H1 (cell line): ENCODE measurements around the gene SLC39A7. TPM values are rescaled to one million over a fixed set of nuclear protein-coding genes. Genes with fewer than 3 reads are reported as not detected.

Source experiments
- CTCF ChIA-PET: fragments of 300-600 bp; sonication (Branson Sonifier 250); formaldehyde crosslinking; loops from one replicate; lab custom pipeline; 2021; ENCODE audit not compliant: partially characterized antibody; lab: Charles Lee
- POLR2A ChIA-PET: fragments of 300-600 bp; sonication (Branson Sonifier 250); formaldehyde crosslinking; loops from one replicate; lab custom pipeline; 2021; ENCODE audit warnings: inconsistent platforms; ENCODE audit not compliant: partially characterized antibody; lab: Charles Lee
- DNase-seq, 2 experiments: peaks; one replicate each; pipeline versions ENCODE4 v3.0.0 to v3.0.0-alpha.2; 2010 to 2022; ENCODE audit warnings: low spot score in 2 of 2, low read depth in 1 of 2, mixed read lengths in 1 of 2
- FAIRE-seq: peaks from 2 replicates; lab custom pipeline; 2011; peaks lifted over from hg19 to GRCh38; lab: Jason Lieb, UNC
- H2AFZ ChIP-seq: 2 replicates; pipeline ENCODE4 v1.8.1; 2012; ENCODE audit warnings: low read length, inconsistent platforms
- H2AK5ac ChIP-seq: 2 replicates; pipeline ENCODE4 v1.6.1; 2013; ENCODE audit warnings: low read depth, low read length
- H2BK120ac ChIP-seq: replicated peaks from 2 replicates; pipeline ENCODE3; 2013; ENCODE audit warnings: low read depth, low read length, inconsistent platforms
- H2BK12ac ChIP-seq: 2 replicates; pipeline ENCODE4 v1.6.1; 2013; ENCODE audit warnings: low read depth, low read length
- H2BK15ac ChIP-seq: 2 replicates; pipeline ENCODE4 v1.6.1; 2013; ENCODE audit warnings: low read length
- H2BK20ac ChIP-seq: 2 replicates; pipeline ENCODE4 v1.6.1; 2013; ENCODE audit warnings: low read length
- H2BK5ac ChIP-seq: 2 replicates; pipeline ENCODE4 v1.6.1; 2013; ENCODE audit warnings: low read depth, low read length
- H3K14ac ChIP-seq: 2 replicates; pipeline ENCODE4 v1.6.1; 2013; ENCODE audit warnings: inconsistent platforms; ENCODE audit not compliant: insufficient read length
- H3K18ac ChIP-seq: 2 replicates; pipeline ENCODE4 v1.6.1; 2013; ENCODE audit warnings: low read length; ENCODE audit errors: extremely low read depth
- H3K23ac ChIP-seq: 2 replicates; pipeline ENCODE4 v1.6.1; 2013; ENCODE audit warnings: inconsistent platforms; ENCODE audit not compliant: insufficient read length
- H3K23me2 ChIP-seq: 2 replicates; pipeline ENCODE4 v1.6.1; 2013; ENCODE audit warnings: low read depth, low read length
- H3K27ac ChIP-seq: 2 replicates; pipeline ENCODE4 v1.6.1; 2011; ENCODE audit warnings: low read depth, low read length, inconsistent platforms
- H3K27me3 ChIP-seq, 4 experiments: replicated peaks in 1 of 4; 1 replicate in 1 of 4; 2 replicates in 3 of 4; pipeline versions ENCODE4 v1.6.1 to v1.8.1; 2011 to 2013; ENCODE audit warnings: low read length in 3 of 4, mild to moderate bottlenecking in 3 of 4, inconsistent platforms in 2 of 4, mixed read lengths in 2 of 4, moderate library complexity in 1 of 4; ENCODE audit not compliant: control insufficient read depth in 3 of 4, insufficient read depth in 3 of 4; ENCODE audit errors: extremely low read depth in 1 of 4
- H3K36me3 ChIP-seq, 4 experiments: 2 replicates each; pipeline versions ENCODE4 v1.6.1 to v1.8.1; 2011 to 2013; ENCODE audit warnings: mild to moderate bottlenecking in 4 of 4, low read length in 3 of 4, moderate library complexity in 2 of 4, control low read depth in 1 of 4, inconsistent platforms in 1 of 4; ENCODE audit not compliant: insufficient read depth in 4 of 4, control insufficient read depth in 2 of 4
- H3K4ac ChIP-seq: replicated peaks from 2 replicates; pipeline ENCODE3; 2013; ENCODE audit warnings: low read length, low read depth, mixed read lengths, inconsistent platforms; ENCODE audit not compliant: insufficient read length
- H3K4me1 ChIP-seq, 4 experiments: replicated peaks in 1 of 4; 1 replicate in 1 of 4; 2 replicates in 3 of 4; pipeline versions ENCODE4 v1.6.1 to v1.8.1; 2011 to 2013; ENCODE audit warnings: low read length in 3 of 4, inconsistent platforms in 2 of 4, mixed read lengths in 1 of 4; ENCODE audit not compliant: insufficient read depth in 4 of 4, control insufficient read depth in 3 of 4
- H3K4me2 ChIP-seq, 2 experiments: 2 replicates each; pipeline versions ENCODE4 v1.6.1 to v1.8.1; 2011 to 2013; ENCODE audit warnings: low read depth in 2 of 2, low read length in 2 of 2, control low read depth in 1 of 2, inconsistent platforms in 1 of 2, mild to moderate bottlenecking in 1 of 2; ENCODE audit not compliant: insufficient read depth in 1 of 2
- H3K4me3 ChIP-seq, 4 experiments: fragments of 200-600, 300-600 bp in 1 of 4; sonication (generic), shearing (Covaris generic), sonication (Bioruptor Twin) in 1 of 4; 2 replicates each; pipeline versions ENCODE4 v1.5.1 to v1.8.1; 2011 to 2016; ENCODE audit warnings: low read length in 4 of 4, low read depth in 3 of 4, control low read depth in 2 of 4, inconsistent platforms in 2 of 4, mild to moderate bottlenecking in 2 of 4, mixed read lengths in 1 of 4, moderate library complexity in 1 of 4; ENCODE audit not compliant: insufficient read depth in 2 of 4; ENCODE audit errors: extremely low read depth in 1 of 4
- H3K56ac ChIP-seq: replicated peaks from 2 replicates; pipeline ENCODE3; 2013; ENCODE audit warnings: low read depth, mild to moderate bottlenecking, mixed read lengths, low read length, inconsistent platforms; ENCODE audit not compliant: insufficient read length
- H3K79me1 ChIP-seq: 2 replicates; pipeline ENCODE4 v1.6.1; 2013; ENCODE audit warnings: low read depth, low read length, control low read depth
- H3K79me2 ChIP-seq, 2 experiments: 2 replicates each; pipeline versions ENCODE4 v1.6.1 to v1.8.1; 2012 to 2013; ENCODE audit warnings: low read length in 2 of 2, mild to moderate bottlenecking in 2 of 2, inconsistent platforms in 1 of 2; ENCODE audit not compliant: insufficient read depth in 2 of 2, control insufficient read depth in 1 of 2
- H3K9ac ChIP-seq, 4 experiments: replicated peaks in 1 of 4; 1 replicate in 1 of 4; 2 replicates in 3 of 4; pipeline versions ENCODE4 v1.6.1 to v1.8.1; 2011 to 2013; ENCODE audit warnings: low read depth in 3 of 4, low read length in 3 of 4, control low read depth in 2 of 4, mild to moderate bottlenecking in 2 of 4, moderate library complexity in 2 of 4, inconsistent platforms in 1 of 4; ENCODE audit errors: extremely low read depth in 1 of 4
- H3K9me3 ChIP-seq, 2 experiments: 2 replicates each; pipeline versions ENCODE4 v1.6.1 to v1.8.1; 2012 to 2013; ENCODE audit warnings: mild to moderate bottlenecking in 2 of 2, moderate library complexity in 2 of 2, control low read depth in 1 of 2, inconsistent platforms in 1 of 2, low read depth in 1 of 2, low read length in 1 of 2, mixed read lengths in 1 of 2; ENCODE audit not compliant: insufficient read depth in 2 of 2
- H4K20me1 ChIP-seq, 2 experiments: replicated peaks in 1 of 2; 2 replicates each; pipeline versions ENCODE3 to v1.8.1; 2011 to 2013; ENCODE audit warnings: inconsistent platforms in 2 of 2, low read length in 2 of 2, mild to moderate bottlenecking in 1 of 2; ENCODE audit not compliant: insufficient read depth in 2 of 2, control insufficient read depth in 1 of 2
- H4K5ac ChIP-seq: 2 replicates; pipeline ENCODE4 v1.6.1; 2013; ENCODE audit warnings: low read length, low read depth, mixed read lengths, inconsistent platforms; ENCODE audit not compliant: insufficient read length
- H4K8ac ChIP-seq: 2 replicates; pipeline ENCODE4 v1.8.0; 2013; ENCODE audit warnings: mild to moderate bottlenecking, moderate library complexity, low read length, inconsistent platforms; ENCODE audit not compliant: insufficient read depth; ENCODE audit errors: extremely low read depth
- H4K91ac ChIP-seq: replicated peaks from 2 replicates; pipeline ENCODE3; 2013; ENCODE audit warnings: low read length, mixed read lengths, inconsistent platforms; ENCODE audit not compliant: insufficient read length
- CREB1 ChIP-seq: IDR thresholded peaks from 2 replicates; pipeline ENCODE4 v1.6.1; 2012; ENCODE audit warnings: inconsistent platforms
- SP2 ChIP-seq: IDR thresholded peaks from 2 replicates; pipeline ENCODE4 v1.6.1; 2012; ENCODE audit warnings: mild to moderate bottlenecking, low read length, inconsistent platforms
- SRF ChIP-seq: IDR thresholded peaks from 2 replicates; pipeline ENCODE4 v1.6.1; 2011; ENCODE audit warnings: mild to moderate bottlenecking, low read depth, low read length, moderate library complexity
- WGBS, 2 experiments: shearing (Covaris generic) in 1 of 2; methylation state at CpG; one replicate each; pipeline versions ENCODE4 v1.1.6 to v1.1.7; 2013 to 2015; ENCODE audit warnings: low lambda C conversion rate in 2 of 2, mixed read lengths in 2 of 2, inconsistent platforms in 1 of 2, low coverage in 1 of 2, missing lambda C conversion rate in 1 of 2; ENCODE audit not compliant: insufficient replicate concordance in 2 of 2, insufficient coverage in 1 of 2, insufficient read length in 1 of 2; ENCODE audit errors: extremely low coverage in 1 of 2, missing lambda C conversion rate in 1 of 2; 5-methylcytosine and 5-hydroxymethylcytosine counted together
- polyA plus RNA-seq, 7 experiments: library from polyadenylated mRNA; depleted of rRNA in 3 of 7; stranded (reverse) in 5 of 7; unstranded in 2 of 7; fragments of >200 nt in 5 of 7; fragments of 200-250 nt in 2 of 7; gene quantifications; 1 replicate in 5 of 7; 2 replicates in 1 of 7; 4 replicates in 1 of 7; pipeline versions ENCODE4 v1.2.1 to v1.2.3, GENCODE V29; 2011 to 2013; ENCODE audit warnings: missing spikeins in 2 of 7, mixed read lengths in 2 of 7
- total RNA-seq: library from RNA; stranded (reverse); fragmentation: NEBNext Ultra II Directional; extraction: Animal tissue kit (Norgen Biotek cat#: 25700); gene quantifications from 2 replicates; pipeline ENCODE4 v1.2.1, GENCODE V29; 2021
- TF ChIP-seq, protein P1 (sequence below): IDR thresholded peaks from 2 replicates; pipeline ENCODE4 v1.6.1; 2012; ENCODE audit warnings: inconsistent platforms

Gene SLC39A7
- total and polyA plus RNA-seq, 2 of the 8 experiments (the other 6 are each of a cell fraction or from before 2014, with no cell fraction given): 63.3 to 123 TPM

GRCh38 chr6:33241968-33242367, 41.3 kb downstream of the SLC39A7 start:
- Histone ChIP-seq H4K20me1 (no peaks in the 10 kb centered on the region), H4K8ac (no peak overlapping the region), H2BK120ac (no peak overlapping the region), H2AFZ (no peak overlapping the region), H4K5ac (no peak overlapping the region), H3K4me1 (no peaks in the 10 kb centered on the region), H3K79me2 (no peaks in the 10 kb centered on the region), H2AK5ac (no peak overlapping the region), H3K27ac (no peak overlapping the region), H2BK5ac (no peak overlapping the region), H2BK20ac (no peak overlapping the region), H3K4me2 (no peak overlapping the region), H3K27me3 (peaks cover 0 to 12% (median 2%) of the 10 kb centered on the region in 4 experiments; a peak in 4 of 7 replicates), H3K4me3 (no peak overlapping the region), H3K79me1 (no peaks in the 10 kb centered on the region), H3K23me2 (no peaks in the 10 kb centered on the region; the same call in 1 of the 2 replicates), H4K91ac (no peak overlapping the region), H3K18ac (no peak overlapping the region), H3K56ac (no peak overlapping the region), H3K36me3 (no peaks in the 10 kb centered on the region), H3K4ac (no peak overlapping the region), H3K9me3 (no peaks in the 10 kb centered on the region), H2BK12ac (no peak overlapping the region), H3K23ac (no peak overlapping the region), H3K9ac (no peak overlapping the region), H2BK15ac (no peak overlapping the region), H3K14ac (no peak overlapping the region)
- FAIRE-seq (no peak), DNase-seq (no peak)
- CTCF ChIA-PET: no interaction called here
- POLR2A ChIA-PET: no interaction called here
- 81% methylated on average over 3 of the region's 3 CpGs; no CpG with 5 or more reads in 1 of the 2 experiments for WGBS, 2 experiments
- TF ChIP-seq SRF (no peak), CREB1 (no peak), SP2 (no peak)
- TF ChIP-seq, protein P1, sequence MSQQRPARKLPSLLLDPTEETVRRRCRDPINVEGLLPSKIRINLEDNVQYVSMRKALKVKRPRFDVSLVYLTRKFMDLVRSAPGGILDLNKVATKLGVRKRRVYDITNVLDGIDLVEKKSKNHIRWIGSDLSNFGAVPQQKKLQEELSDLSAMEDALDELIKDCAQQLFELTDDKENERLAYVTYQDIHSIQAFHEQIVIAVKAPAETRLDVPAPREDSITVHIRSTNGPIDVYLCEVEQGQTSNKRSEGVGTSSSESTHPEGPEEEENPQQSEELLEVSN: no peak
